Keratinocyte (primary cell): ENCODE results near the gene ALDH1L1.

Experiments used
- EZH2 ChIP-seq: IDR thresholded peaks from one replicate; pipeline ENCODE4 v1.6.1; 2012; ENCODE audit warnings: inconsistent platforms, mild to moderate bottlenecking, low read length, moderate library complexity
- TF ChIP-seq, protein P1 (sequence below), 3 experiments: IDR thresholded peaks in 1 of 3; conservative IDR thresholded peaks in 1 of 3; optimal IDR thresholded peaks in 1 of 3; 2 replicates in 2 of 3; 3 replicates in 1 of 3; pipeline versions ENCODE3 to v1.5.1; 2011; ENCODE audit warnings: low read length in 3 of 3, mild to moderate bottlenecking in 3 of 3, moderate library complexity in 2 of 3, control low read depth in 1 of 3, inconsistent platforms in 1 of 3; ENCODE audit not compliant: insufficient read depth in 2 of 3; ENCODE audit errors: extremely low read depth in 1 of 3

DNA sequence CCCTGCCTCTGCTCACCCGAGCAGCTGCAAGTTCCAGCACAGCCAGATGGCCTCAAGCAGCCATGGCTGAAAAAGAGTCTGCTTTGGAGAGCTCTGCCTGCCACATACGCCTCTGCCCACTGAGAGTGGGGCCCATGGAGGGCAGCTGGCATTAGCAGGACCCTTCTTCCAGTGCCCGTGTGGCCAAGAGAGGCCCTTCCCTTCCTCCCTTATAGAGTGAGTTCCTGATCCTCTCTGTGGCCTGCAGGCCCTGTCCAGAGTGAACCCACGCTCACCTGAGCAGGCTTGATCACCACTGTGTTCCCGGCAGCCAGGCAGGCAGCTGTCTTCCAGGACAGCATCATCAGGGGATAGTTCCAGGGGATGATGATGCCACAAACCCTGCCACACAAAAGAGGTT is 55.0 kb downstream of the ALDH1L1 start:
- TF ChIP-seq, protein P1, sequence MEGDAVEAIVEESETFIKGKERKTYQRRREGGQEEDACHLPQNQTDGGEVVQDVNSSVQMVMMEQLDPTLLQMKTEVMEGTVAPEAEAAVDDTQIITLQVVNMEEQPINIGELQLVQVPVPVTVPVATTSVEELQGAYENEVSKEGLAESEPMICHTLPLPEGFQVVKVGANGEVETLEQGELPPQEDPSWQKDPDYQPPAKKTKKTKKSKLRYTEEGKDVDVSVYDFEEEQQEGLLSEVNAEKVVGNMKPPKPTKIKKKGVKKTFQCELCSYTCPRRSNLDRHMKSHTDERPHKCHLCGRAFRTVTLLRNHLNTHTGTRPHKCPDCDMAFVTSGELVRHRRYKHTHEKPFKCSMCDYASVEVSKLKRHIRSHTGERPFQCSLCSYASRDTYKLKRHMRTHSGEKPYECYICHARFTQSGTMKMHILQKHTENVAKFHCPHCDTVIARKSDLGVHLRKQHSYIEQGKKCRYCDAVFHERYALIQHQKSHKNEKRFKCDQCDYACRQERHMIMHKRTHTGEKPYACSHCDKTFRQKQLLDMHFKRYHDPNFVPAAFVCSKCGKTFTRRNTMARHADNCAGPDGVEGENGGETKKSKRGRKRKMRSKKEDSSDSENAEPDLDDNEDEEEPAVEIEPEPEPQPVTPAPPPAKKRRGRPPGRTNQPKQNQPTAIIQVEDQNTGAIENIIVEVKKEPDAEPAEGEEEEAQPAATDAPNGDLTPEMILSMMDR (optimal IDR thresholded peaks at IDR 0.05 in 1 of 3, IDR thresholded peaks at IDR 0.05 in 1 of 3, conservative IDR thresholded peaks at IDR 0.05 in 1 of 3; ENCODE audit: extremely low read depth in 1 of 3, insufficient read depth in 2 of 3, low read length in 3 of 3), result no peak
- TF ChIP-seq EZH2, result no peak
